ENCODE data around the gene CFAP44. TPM values are rescaled to one million over a fixed set of nuclear protein-coding genes. Genes with fewer than 3 reads are reported as not detected.

CFAP44 gene
- total RNA-seq, 1 donor from 2014 or later: 8.1 TPM

DNA sequence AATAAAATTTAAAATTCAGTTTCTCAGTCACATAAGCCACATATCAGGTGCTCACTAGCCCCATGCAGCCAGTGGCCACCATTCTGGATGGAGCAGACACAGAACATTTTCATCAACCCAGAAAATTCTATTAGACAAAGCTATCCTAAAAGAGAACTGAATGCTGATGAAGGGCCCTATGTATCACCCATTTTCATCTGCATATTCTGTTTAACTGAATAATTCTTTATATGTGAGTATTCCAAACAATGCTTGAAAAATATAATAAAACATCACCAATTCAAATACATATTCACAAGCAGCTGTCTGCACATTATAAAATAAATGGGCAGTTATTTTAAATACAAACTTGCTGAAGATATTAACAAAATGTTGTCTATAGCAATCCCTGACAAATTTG lies 14.2 kb upstream of the CFAP44 start:
- Histone ChIP-seq H3K27me3 (no peaks in the 10 kb centered on the region), H3K9me3 (no peaks in the 10 kb centered on the region), H3K4me3 (no peak overlapping the region), H3K36me3 (peaks cover 0 to 21% of the 10 kb centered on the region in 2 donors), H3K27ac (no peak overlapping the region), H3K4me1 (no peaks in the 10 kb centered on the region)
- TF ChIP-seq POLR2A (IDR thresholded peaks at IDR 0.05): no peak
- DNase-seq (ENCODE audit: extremely low spot score in 2 of 2): no peak
- intact Hi-C loops (cut with DNase I): no loop called here

- Histone ChIP-seq H3K4me3 (no peak overlapping the region), H3K27ac (no peak overlapping the region), H3K36me3 (peaks cover 0 to 13% of the 10 kb centered on the region in 2 donors), H3K9me3 (no peaks in the 10 kb centered on the region), H3K27me3 (no peaks in the 10 kb centered on the region), H3K4me1 (no peaks in the 10 kb centered on the region)
- no peak for DNase-seq (ENCODE audit: extremely low spot score in 2 of 2)
- intact Hi-C loops (cut with DNase I): no loop called here
- TF ChIP-seq, protein P1, sequence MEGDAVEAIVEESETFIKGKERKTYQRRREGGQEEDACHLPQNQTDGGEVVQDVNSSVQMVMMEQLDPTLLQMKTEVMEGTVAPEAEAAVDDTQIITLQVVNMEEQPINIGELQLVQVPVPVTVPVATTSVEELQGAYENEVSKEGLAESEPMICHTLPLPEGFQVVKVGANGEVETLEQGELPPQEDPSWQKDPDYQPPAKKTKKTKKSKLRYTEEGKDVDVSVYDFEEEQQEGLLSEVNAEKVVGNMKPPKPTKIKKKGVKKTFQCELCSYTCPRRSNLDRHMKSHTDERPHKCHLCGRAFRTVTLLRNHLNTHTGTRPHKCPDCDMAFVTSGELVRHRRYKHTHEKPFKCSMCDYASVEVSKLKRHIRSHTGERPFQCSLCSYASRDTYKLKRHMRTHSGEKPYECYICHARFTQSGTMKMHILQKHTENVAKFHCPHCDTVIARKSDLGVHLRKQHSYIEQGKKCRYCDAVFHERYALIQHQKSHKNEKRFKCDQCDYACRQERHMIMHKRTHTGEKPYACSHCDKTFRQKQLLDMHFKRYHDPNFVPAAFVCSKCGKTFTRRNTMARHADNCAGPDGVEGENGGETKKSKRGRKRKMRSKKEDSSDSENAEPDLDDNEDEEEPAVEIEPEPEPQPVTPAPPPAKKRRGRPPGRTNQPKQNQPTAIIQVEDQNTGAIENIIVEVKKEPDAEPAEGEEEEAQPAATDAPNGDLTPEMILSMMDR (IDR thresholded peaks at IDR 0.05): no peak
- no peak for TF ChIP-seq POLR2A (IDR thresholded peaks at IDR 0.05)
- no peak for TF ChIP-seq POLR2AphosphoS5 (IDR thresholded peaks at IDR 0.05; ENCODE audit: insufficient read depth in 1 of 2, low read depth in 1 of 2)
Measured at GRCh38 chr3:113454630-113455029, 13.3 kb upstream of the CFAP44 start.

GRCh38 chr3:113454057-113454456 lies 12.8 kb upstream of the CFAP44 start:
- intact Hi-C loops (cut with DNase I): no loop called here
- Histone ChIP-seq H3K36me3 (peaks cover 0 to 10% of the 10 kb centered on the region in 2 donors), H3K27me3 (no peaks in the 10 kb centered on the region), H3K4me3 (no peak overlapping the region), H3K4me1 (no peaks in the 10 kb centered on the region), H3K9me3 (no peaks in the 10 kb centered on the region), H3K27ac (no peak overlapping the region)
- DNase-seq (ENCODE audit: extremely low spot score in 2 of 2): no peak
- TF ChIP-seq POLR2AphosphoS5 (IDR thresholded peaks at IDR 0.05; ENCODE audit: insufficient read depth in 1 of 2, low read depth in 1 of 2) (no peak), POLR2A (IDR thresholded peaks at IDR 0.05) (no peak)
- TF ChIP-seq, protein P1 (IDR thresholded peaks at IDR 0.05): no peak

GRCh38 chr3:113450911-113451310 lies 9.6 kb upstream of the CFAP44 start:
- no peaks in the 10 kb centered on the region for H3K4me1 ChIP-seq
- H3K4me3 ChIP-seq: no peak overlapping the region
- H3K27ac ChIP-seq: no peak overlapping the region
- no peak for DNase-seq (ENCODE audit: extremely low spot score in 2 of 2)
- peaks cover 0 to 5% of the 10 kb centered on the region in 2 donors for H3K36me3 ChIP-seq
- intact Hi-C loops (cut with DNase I): no loop called here
- no peaks in the 10 kb centered on the region for H3K27me3 ChIP-seq
- no peaks in the 10 kb centered on the region for H3K9me3 ChIP-seq
- TF ChIP-seq, protein P1 (IDR thresholded peaks at IDR 0.05): no peak
- TF ChIP-seq POLR2A (IDR thresholded peaks at IDR 0.05): no peak

DNA sequence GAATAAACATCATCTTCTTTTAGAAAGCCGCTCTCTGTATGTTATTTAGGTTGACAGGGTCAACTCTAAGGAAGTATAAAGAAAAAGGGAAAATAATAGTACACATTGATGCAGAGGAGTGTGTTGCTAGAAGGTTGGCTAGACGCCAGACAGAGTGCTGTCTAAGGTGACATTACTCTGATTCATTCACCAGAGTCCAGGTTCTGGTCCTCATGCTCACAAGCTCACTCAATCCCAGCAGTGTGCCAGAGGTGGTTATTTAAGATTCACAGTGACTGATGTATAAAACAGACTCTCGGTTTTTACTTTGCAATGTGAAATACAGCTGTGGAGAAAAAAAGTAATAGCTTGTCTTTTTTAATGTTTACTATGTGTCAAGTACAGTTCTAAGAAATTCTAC lies 1.7 kb downstream of the CFAP44 start:
- no peak for DNase-seq (ENCODE audit: extremely low spot score in 2 of 2)
- Histone ChIP-seq H3K4me1 (peaks cover 5% of the 10 kb centered on the region), H3K36me3 (no peaks in the 10 kb centered on the region), H3K27me3 (no peaks in the 10 kb centered on the region), H3K27ac (no peak overlapping the region), H3K9me3 (no peaks in the 10 kb centered on the region), H3K4me3 (no peak overlapping the region)
- intact Hi-C loops (cut with DNase I): no loop called here
- no peak for TF ChIP-seq POLR2AphosphoS5 (IDR thresholded peaks at IDR 0.05; ENCODE audit: insufficient read depth in 1 of 2, low read depth in 1 of 2)
- TF ChIP-seq POLR2A (IDR thresholded peaks at IDR 0.05): no peak
- TF ChIP-seq, protein P1 (IDR thresholded peaks at IDR 0.05): no peak

DNA sequence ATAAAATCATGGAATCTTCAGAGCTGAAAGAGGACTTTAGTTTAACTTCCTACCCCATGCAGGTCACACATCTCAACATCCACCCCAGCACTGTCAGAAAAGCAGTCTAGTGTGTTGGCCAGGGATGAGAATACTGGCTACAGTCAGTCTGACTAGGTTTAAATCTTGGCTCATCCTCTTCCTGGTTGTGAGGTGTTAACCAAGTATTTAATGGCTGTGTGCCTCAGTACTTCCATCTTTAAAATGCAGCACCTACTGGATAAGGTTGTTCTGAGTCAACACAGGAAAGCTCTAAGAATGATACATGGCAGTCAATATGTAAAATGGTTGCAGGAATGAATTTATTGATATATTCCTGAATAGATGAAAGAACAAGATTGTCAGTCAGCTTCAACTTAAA lies 3.1 kb downstream of the CFAP44 start:
- intact Hi-C loops (cut with DNase I): no loop called here
- Histone ChIP-seq H3K27ac (no peak overlapping the region), H3K4me1 (peaks cover 5% of the 10 kb centered on the region), H3K4me3 (no peak overlapping the region), H3K9me3 (no peaks in the 10 kb centered on the region), H3K27me3 (no peaks in the 10 kb centered on the region), H3K36me3 (no peaks in the 10 kb centered on the region)
- TF ChIP-seq, protein P1 (IDR thresholded peaks at IDR 0.05): no peak
- TF ChIP-seq POLR2A (IDR thresholded peaks at IDR 0.05) (no peak), POLR2AphosphoS5 (IDR thresholded peaks at IDR 0.05; ENCODE audit: insufficient read depth in 1 of 2, low read depth in 1 of 2) (no peak)
- no peak for DNase-seq (ENCODE audit: extremely low spot score in 2 of 2)

Data from vagina (tissue), 2 donors.